ENCODE data around the gene TNS2.

DNA sequence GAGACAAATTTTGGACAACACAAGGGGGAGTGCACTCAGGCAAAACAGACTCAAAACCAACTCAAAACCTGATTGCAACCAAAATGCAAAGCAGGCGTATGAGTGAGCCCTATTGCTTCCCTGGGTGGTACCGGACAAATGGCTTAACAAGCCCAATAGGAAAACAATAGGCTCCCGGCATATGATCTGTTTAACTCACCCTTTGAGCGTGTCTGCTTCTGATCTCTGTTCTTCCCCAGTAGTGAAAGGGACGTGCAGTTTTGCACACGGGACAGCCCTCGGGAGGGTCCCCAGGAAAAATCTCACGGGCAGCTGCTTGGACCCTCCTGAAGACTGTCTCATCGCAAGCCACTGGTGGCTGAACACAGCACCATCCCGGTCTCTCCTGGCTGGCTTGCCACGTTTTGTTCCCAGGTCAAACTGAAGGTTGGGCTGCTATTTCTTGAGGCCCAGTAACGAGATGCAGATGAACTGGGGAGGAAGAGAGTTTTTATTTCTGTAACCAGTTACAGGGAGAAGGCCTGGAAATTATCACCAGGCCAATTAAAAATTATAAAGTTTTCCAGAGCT is 63.4 kb downstream of the TNS2 start:
- TF ChIP-seq GATA3 (IDR thresholded peaks at IDR 0.05; ENCODE audit: low read depth, low read length): no peak
- TF ChIP-seq GATA2 (IDR thresholded peaks at IDR 0.05; ENCODE audit: low read depth, low read length): no peak

Data from SH-SY5Y (cell line).